Measurements from ENCODE around the gene TNF. TPM values are rescaled to one million over a fixed set of nuclear protein-coding genes. Genes with fewer than 3 reads are reported as not detected.
A peak's percentile ranks its signal among the peaks of the same experiment; 100 is the strongest.
"Not testable (repeated sequence)": the region's sequence is repeated elsewhere in the genome, so short reads cannot be mapped to it uniquely, and the experiment has no call there.

TNF gene
- total and polyA plus RNA-seq, 12 donors = 0.22 to 3.2 (median 1.0) TPM; not detected in 1

- TF ChIP-seq POLR2A (IDR thresholded peaks at IDR 0.05) = no peak
- TF ChIP-seq, protein P1, sequence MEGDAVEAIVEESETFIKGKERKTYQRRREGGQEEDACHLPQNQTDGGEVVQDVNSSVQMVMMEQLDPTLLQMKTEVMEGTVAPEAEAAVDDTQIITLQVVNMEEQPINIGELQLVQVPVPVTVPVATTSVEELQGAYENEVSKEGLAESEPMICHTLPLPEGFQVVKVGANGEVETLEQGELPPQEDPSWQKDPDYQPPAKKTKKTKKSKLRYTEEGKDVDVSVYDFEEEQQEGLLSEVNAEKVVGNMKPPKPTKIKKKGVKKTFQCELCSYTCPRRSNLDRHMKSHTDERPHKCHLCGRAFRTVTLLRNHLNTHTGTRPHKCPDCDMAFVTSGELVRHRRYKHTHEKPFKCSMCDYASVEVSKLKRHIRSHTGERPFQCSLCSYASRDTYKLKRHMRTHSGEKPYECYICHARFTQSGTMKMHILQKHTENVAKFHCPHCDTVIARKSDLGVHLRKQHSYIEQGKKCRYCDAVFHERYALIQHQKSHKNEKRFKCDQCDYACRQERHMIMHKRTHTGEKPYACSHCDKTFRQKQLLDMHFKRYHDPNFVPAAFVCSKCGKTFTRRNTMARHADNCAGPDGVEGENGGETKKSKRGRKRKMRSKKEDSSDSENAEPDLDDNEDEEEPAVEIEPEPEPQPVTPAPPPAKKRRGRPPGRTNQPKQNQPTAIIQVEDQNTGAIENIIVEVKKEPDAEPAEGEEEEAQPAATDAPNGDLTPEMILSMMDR (IDR thresholded peaks at IDR 0.05) = no peak
- Histone ChIP-seq H3K27ac (peak overlapping the region in 2 of 5 donors; percentile 12 to 63), H3K4me1 (replicated peaks in 1 of 2) (peaks cover 0 to under 1% of the 10 kb centered on the region in 2 donors), H3K27me3 (no peaks in the 10 kb centered on the region), H3K9me3 (replicated peaks in 1 of 3) (no peaks in the 10 kb centered on the region), H3K4me3 (no peak overlapping the region), H3K36me3 (replicated peaks in 1 of 2) (no peaks in the 10 kb centered on the region)
- DNase-seq = no peak
- intact Hi-C loops (cut with DNase I) = no loop called here
- WGBS, 4 donors = 46 to 56% (median 54%) methylated on average over 4 to 9 of the region's 9 CpGs
These were observed 11.4 kb downstream of the TNF start for GRCh38 chr6:31586599-31587281.

DNA sequence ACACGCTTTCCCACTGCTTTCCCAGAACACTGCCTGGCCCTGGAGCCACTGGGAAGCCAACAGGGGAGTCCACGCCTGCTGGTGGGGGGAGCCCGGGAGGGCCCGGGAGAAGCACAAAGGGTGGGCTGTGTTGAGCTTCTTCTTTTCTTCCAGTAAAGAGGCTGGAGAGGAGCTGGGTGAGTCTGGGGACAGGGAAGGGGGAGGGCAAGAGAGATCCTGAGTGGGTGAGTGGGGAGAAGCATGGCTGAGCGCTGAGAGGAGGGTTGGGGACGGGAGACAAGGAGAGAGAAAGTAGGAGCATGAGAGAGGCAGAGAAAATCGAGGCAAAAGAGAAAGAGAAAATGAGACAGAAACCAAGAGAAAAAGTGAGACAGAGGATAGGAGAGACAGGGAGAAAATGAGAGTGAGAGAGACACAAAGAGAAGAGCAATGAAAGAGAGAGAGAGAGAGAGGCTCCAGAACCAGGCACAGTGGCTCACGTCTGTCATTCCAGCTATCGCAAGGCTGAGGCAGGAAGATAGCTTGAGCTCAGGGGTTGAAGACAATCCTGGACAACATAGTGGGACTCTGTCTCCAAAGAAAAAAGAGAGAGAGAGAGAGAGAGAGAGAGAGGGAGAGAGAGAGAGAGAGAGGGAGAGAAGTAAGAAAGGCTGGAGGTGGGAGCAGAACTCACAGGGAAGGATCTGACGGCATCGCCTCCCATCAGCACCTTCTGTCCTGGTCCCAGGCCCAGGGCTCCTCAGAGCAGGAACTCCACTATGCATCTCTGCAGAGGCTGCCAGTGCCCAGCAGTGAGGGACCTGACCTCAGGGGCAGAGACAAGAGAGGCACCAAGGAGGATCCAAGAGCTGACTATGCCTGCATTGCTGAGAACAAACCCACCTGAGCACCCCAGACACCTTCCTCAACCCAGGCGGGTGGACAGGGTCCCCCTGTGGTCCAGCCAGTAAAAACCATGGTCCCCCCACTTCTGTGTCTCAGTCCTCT is 12.7 kb downstream of the TNF start:
- Histone ChIP-seq H3K4me3 (no peak overlapping the region), H3K36me3 (replicated peaks in 1 of 2) (no peaks in the 10 kb centered on the region), H3K9me3 (replicated peaks in 1 of 3) (no peaks in the 10 kb centered on the region), H3K27ac (peak overlapping the region in 1 of 5 donors; percentile 63), H3K4me1 (replicated peaks in 1 of 2) (no peaks in the 10 kb centered on the region), H3K27me3 (no peaks in the 10 kb centered on the region)
- WGBS, 4 donors = 55 to 64% (median 58%) methylated on average over 12 of the region's 12 CpGs
- intact Hi-C loops (cut with DNase I) = no loop called here
- no peak for DNase-seq
- no peak for TF ChIP-seq POLR2A (IDR thresholded peaks at IDR 0.05)
- TF ChIP-seq, protein P1 (IDR thresholded peaks at IDR 0.05) = no peak

DNA sequence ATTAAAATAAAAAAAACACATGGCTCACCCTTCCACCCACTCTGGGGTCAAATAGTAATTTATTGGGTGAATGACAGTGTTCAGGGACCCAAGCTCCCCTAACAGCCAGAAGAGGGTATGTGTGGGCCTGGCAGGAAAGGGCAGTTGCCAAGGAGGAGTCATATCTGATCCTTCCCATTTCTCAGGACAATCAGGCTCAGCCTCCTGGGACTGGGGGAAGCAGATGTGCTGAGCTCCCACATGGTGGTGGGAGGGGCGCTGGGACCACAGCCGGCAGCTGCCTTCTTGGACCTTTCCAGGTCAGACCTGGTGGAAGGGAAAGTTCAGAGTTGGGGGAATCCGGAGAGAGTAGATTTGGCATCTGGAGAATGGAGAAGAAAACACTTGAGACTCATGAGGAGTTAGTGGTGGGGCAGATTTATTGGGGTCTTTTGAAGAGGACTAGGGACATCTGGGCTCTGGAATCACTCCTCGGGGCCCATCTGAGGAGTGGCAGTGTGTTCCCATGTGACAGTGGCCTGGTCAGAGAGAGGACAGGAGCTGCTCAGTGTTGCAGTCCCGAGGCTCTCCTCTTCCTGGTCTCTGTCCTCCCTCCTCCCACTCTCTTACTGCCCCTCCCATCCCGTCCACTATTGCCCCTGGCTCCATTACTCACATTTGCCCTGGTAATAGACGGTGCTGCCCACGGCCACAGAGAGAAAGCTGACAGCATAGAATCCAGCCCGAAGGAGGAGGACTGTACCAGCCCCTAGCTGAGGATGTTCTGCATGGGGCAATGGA is 13.7 kb downstream of the TNF start:
- TF ChIP-seq, protein P1 (IDR thresholded peaks at IDR 0.05) = no peak
- no peak for TF ChIP-seq POLR2A (IDR thresholded peaks at IDR 0.05)
- H3K27me3 ChIP-seq = no peaks in the 10 kb centered on the region
- H3K4me1 ChIP-seq (replicated peaks in 1 of 2) = no peaks in the 10 kb centered on the region
- DNase-seq = no peak
- intact Hi-C loops (cut with DNase I) = no loop called here
- H3K9me3 ChIP-seq (replicated peaks in 1 of 3) = no peaks in the 10 kb centered on the region
- no peak overlapping the region for H3K4me3 ChIP-seq
- WGBS, 4 donors = 46 to 64% (median 55%) methylated on average over 9 of the region's 9 CpGs
- no peaks in the 10 kb centered on the region for H3K36me3 ChIP-seq (replicated peaks in 1 of 2)
- no peak overlapping the region for H3K27ac ChIP-seq

GRCh38 chr6:31590691-31591090 is 15.3 kb downstream of the TNF start:
- not testable (repeated sequence) for H3K4me3 ChIP-seq; H3K4me1 ChIP-seq (replicated peaks in 1 of 2); H3K27me3 ChIP-seq; H3K36me3 ChIP-seq (replicated peaks in 1 of 2); H3K27ac ChIP-seq; H3K9me3 ChIP-seq (replicated peaks in 1 of 3); DNase-seq
- 71 to 82% (median 81%) methylated on average over 5 of the region's 5 CpGs for WGBS, 4 donors
- intact Hi-C loops (cut with DNase I) = loop anchor here in 1 of 2 donors (10.0 kb wide), 1 partner anchor 96 kb away; the partner anchor contains the start of gene MICB
